Stimulated activated naive B cell treated with anti-CD40 and anti-IgM and Interleukin-4, amounts not matched to agents 10 μg/mL and 1 μg/mL and 100 μg/mL, for 72 hours (primary cell): ENCODE measurements around the gene CHCHD1.
"Not testable (repeated sequence)": the region's sequence is repeated elsewhere in the genome, so short reads cannot be mapped to it uniquely, and the experiment has no call there.

ENCODE experiments used
- ATAC-seq, 2 donors: fragments of 150-1000 bp; cut with Tn5 transposase; replicated peaks; 2 replicates each; pipeline ENCODE4 v1.10.0; 2021; ENCODE audit warnings: moderate library complexity in 1 of 2
- DNase-seq: peaks from one replicate; pipeline ENCODE4 v3.0.0; 2021
- H3K27ac Mint-ChIP-seq: one replicate; pipeline ENCODE4 v1.8.0; 2022; ENCODE audit warnings: mild to moderate bottlenecking, mixed read lengths
- H3K27me3 Mint-ChIP-seq, 2 donors: one replicate each; pipeline ENCODE4 v1.8.0; 2022; ENCODE audit warnings: mixed read lengths in 2 of 2
- H3K36me3 Mint-ChIP-seq, 2 donors: one replicate each; pipeline ENCODE4 v1.8.0; 2022; ENCODE audit warnings: mixed read lengths in 2 of 2, mild to moderate bottlenecking in 1 of 2
- H3K4me1 Mint-ChIP-seq, 2 donors: one replicate each; pipeline ENCODE4 v1.8.0; 2022; ENCODE audit warnings: mixed read lengths in 2 of 2, mild to moderate bottlenecking in 1 of 2
- H3K4me3 Mint-ChIP-seq, 2 donors: one replicate each; pipeline ENCODE4 v1.8.0; 2022; ENCODE audit warnings: mild to moderate bottlenecking in 2 of 2, mixed read lengths in 2 of 2, moderate library complexity in 1 of 2
- H3K9me3 Mint-ChIP-seq, 2 donors: one replicate each; pipeline ENCODE4 v1.8.0; 2022; ENCODE audit warnings: mixed read lengths in 2 of 2, mild to moderate bottlenecking in 1 of 2

The CHCHD1 gene

DNA sequence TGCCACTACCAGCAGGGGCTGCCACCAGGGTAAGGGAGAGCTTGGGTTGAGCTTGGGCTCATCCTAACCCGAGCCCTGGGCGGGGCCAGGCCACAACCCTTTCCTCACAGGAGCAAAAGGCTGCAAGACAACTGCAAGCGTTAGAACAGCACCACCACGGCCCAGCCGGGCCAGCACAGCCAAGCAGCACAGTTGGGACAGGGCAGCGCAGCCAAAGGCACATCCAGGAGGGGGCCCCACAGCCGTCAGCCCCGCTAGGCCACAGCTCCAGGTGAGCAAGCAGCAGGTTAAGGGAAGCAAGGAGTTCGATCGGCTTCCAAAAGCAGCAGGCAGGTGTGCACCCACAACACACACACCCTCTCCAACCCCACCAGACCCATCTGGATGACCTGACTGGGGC is 36.6 kb downstream of the CHCHD1 start:
- no peaks in the 10 kb centered on the region for H3K9me3 Mint-ChIP-seq
- DNase-seq (no peak), ATAC-seq (no peak)
- no peaks in the 10 kb centered on the region for H3K4me1 Mint-ChIP-seq
- H3K27me3 Mint-ChIP-seq, result no peaks in the 10 kb centered on the region
- H3K36me3 Mint-ChIP-seq, result peaks cover 12 to 41% of the 10 kb centered on the region in 2 donors
- H3K27ac Mint-ChIP-seq, result no peak overlapping the region
- no peak overlapping the region for H3K4me3 Mint-ChIP-seq

DNA sequence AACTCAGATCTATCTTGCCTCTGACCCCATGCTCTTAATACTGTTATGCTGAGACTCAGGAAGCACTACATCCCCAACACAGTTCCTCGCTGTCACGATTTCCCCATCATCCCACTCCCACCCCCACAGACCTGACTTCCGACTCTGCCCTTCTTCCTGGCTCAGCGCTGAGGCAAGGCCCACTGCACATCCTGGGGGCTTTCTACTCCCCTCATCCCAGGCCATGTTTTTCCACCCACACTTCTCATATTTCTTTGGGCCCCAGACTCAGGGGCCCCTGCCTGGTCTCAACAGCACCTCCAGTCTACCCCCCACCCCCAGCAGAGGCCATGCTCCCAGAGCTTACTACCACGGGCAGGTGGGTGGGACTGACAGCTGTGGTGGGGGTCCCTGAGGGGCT is 37.2 kb downstream of the CHCHD1 start:
- no peak for DNase-seq
- Mint-ChIP-seq H3K27ac (no peak overlapping the region), H3K4me3 (no peak overlapping the region), H3K9me3 (no peaks in the 10 kb centered on the region), H3K27me3 (no peaks in the 10 kb centered on the region), H3K4me1 (no peaks in the 10 kb centered on the region), H3K36me3 (peaks cover 8 to 36% of the 10 kb centered on the region in 2 donors)
- no peak for ATAC-seq

DNA sequence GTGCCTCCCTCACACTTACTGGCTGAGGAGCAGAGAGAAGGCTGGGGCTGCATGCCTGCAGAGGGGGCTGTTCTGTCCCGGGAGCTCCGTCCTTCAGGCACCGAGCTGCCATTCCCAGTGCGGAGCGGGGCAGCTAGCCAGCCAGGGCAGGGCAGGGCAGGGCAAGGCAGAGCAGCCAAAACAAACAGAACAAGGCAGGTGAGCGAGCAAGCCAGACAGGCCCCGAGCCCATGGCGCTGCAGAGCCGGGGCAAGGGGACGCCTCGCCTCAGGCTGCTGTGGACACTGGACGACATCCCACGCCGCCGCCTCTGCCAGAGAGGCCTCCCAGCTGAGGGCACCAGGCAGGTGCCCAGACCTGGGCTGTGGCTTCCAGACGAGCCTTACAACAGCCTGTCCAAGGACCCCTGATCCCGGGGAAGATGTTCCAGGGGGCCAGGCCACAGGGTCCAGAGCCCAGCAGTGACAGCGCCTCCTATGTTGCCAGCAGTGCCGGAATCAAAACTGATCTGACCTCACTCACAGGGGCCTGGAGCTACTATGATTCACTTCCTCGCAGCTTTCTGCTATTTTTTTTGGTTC is 37.8 kb downstream of the CHCHD1 start:
- no peaks in the 10 kb centered on the region for H3K4me1 Mint-ChIP-seq
- ATAC-seq (no peak), DNase-seq (no peak)
- H3K9me3 Mint-ChIP-seq, result no peaks in the 10 kb centered on the region
- H3K36me3 Mint-ChIP-seq, result peaks cover 12 to 36% of the 10 kb centered on the region in 2 donors
- H3K27me3 Mint-ChIP-seq, result no peaks in the 10 kb centered on the region
- H3K4me3 Mint-ChIP-seq, result no peak overlapping the region
- H3K27ac Mint-ChIP-seq, result no peak overlapping the region

DNA sequence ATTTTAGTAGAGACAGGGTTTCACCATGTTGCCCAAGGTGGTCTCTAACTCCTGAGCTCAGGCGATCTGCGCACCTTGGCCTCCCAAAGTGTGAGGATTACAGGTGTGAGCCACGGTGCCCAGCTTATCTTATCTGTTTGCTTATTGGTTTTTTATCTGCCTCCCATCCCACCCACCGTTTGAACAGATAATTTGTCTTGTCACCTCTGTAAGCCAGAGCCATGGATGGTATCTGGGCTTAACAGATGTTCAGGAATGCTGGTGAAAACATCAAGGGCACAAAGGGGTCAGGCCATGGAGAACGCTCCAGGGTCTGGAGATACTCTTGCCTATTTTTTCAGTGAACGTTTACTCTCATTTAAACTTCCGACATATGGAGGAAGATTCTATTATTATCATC is 41.5 kb downstream of the CHCHD1 start:
- H3K4me3 Mint-ChIP-seq, result no peak overlapping the region
- no peaks in the 10 kb centered on the region for H3K9me3 Mint-ChIP-seq
- H3K27ac Mint-ChIP-seq, result no peak overlapping the region
- no peak for DNase-seq
- no peak for ATAC-seq
- no peaks in the 10 kb centered on the region for H3K27me3 Mint-ChIP-seq
- peaks cover 0 to 4% of the 10 kb centered on the region in 2 donors for H3K4me1 Mint-ChIP-seq
- peaks cover 30 to 37% of the 10 kb centered on the region in 2 donors for H3K36me3 Mint-ChIP-seq

DNA sequence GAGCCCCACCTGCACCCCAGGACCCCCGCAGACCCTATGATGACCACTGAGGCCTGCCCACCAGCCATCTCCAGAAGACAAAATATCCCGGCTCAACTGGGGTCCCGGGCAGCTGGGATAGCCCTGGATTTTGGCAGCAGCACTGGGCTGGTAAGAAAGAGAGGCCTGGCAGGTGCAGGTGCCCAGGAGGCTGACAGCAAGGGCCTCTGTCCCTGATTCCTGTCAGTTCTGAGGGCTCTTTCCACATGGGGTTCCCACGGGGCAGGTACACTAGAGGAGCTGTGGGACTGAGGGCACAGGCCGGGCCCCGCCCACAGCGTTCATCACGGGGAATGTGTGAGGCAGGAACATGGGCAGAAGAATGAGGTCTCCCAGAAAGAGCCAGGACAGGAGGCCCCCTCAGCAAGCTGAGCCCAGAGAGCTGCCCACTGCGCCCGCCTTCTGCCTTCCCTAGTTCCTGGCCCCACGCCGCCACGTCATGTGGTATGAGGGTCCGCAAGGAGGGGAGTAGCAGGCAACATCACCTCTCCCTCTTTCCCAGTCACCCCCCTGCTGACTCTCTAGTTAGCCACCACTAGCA is 42.4 kb downstream of the CHCHD1 start:
- H3K9me3 Mint-ChIP-seq, result no peaks in the 10 kb centered on the region
- H3K27ac Mint-ChIP-seq, result no peak overlapping the region
- H3K4me3 Mint-ChIP-seq, result no peak overlapping the region
- no peaks in the 10 kb centered on the region for H3K27me3 Mint-ChIP-seq
- H3K36me3 Mint-ChIP-seq, result peaks cover 30 to 37% of the 10 kb centered on the region in 2 donors
- H3K4me1 Mint-ChIP-seq, result peaks cover 0 to 4% of the 10 kb centered on the region in 2 donors
- no peak for DNase-seq
- no peak for ATAC-seq

DNA sequence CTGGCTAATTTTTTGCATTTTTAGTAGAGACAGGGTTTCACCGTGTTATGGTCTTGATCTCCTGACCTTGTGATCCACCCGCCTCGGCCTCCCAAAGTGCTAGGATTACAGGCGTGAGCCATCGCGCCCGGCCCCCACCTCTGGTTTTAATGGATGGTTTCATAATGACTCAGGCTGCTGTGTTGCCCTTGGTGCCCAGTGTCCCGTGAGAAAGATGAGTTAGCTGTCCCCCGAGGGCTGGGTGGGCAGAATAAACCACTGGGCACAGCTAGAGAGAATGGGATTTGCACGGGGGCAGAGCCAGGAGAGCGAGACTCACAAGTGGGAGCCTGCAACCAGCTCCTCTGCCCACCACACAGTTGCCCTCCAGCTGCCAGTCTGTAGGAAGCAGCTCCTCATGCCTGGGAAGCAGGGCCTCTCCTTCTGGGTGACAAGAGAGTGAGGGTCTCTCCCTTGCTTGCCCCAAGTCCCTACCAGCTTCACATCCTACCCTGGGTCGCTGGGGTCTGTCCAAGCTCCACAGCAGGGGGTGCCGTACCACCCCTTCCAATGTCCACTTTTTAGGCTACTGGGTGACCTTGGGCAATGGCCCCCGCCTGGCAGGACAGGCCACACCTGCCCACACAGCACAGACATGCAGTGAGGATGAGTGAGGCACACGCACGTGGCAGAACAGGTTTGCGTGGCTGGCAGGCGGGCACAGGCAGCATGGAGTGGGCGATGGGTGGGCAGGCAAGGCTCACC is 45.7 kb downstream of the CHCHD1 start:
- ATAC-seq (no peak), DNase-seq (no peak)
- H3K27ac Mint-ChIP-seq, result peak overlapping the region; percentile 73
- H3K36me3 Mint-ChIP-seq, result peaks cover 26 to 27% of the 10 kb centered on the region in 2 donors
- H3K9me3 Mint-ChIP-seq, result no peaks in the 10 kb centered on the region
- H3K27me3 Mint-ChIP-seq, result no peaks in the 10 kb centered on the region
- H3K4me3 Mint-ChIP-seq, result no peak overlapping the region
- peaks cover 0 to 4% of the 10 kb centered on the region in 2 donors for H3K4me1 Mint-ChIP-seq

DNA sequence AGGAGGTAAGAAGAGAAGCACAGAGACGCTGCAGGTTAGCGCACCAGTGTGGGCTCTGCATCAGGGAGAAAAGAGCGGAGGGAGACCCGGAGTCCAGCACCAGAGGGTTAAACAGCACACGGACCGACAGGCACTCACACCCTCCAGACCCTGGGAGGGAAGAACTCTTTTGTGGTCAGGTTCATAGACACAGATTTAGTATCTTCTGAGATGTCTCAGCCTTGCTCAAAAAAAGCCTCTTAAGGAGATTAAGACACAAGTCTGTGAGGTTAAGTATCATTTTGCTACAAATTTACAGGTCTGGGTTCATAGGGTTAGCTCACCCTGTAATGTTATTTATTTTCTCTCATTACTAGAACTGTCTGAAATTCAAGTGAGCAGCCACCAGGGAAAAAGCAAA is 46.3 kb downstream of the CHCHD1 start:
- Mint-ChIP-seq H3K9me3 (no peaks in the 10 kb centered on the region), H3K27ac (no peak overlapping the region), H3K4me3 (no peak overlapping the region), H3K27me3 (no peaks in the 10 kb centered on the region), H3K4me1 (peaks cover 0 to 4% of the 10 kb centered on the region in 2 donors), H3K36me3 (peaks cover 24 to 27% of the 10 kb centered on the region in 2 donors)
- ATAC-seq, result no peak
- DNase-seq, result no peak

DNA sequence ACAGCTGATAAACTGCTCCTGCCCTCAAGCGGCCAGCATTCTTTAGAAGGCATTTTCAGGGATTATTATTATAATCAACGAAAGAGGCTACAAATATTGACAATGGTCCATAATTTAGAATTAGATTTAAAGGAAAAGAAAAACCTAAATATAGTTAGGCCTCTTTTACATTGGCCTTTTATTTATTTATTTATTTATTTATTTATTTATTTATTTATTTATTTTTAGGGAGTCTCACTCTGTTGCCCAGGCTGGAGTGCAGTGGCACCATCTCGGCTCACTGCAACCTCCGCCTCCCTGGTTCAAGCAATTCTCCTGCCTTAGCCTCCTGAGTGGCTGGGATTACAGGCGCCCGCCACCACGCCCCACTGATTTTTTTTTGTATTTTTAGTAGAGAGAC is 47.2 kb downstream of the CHCHD1 start:
- ATAC-seq, DNase-seq, H3K4me1 Mint-ChIP-seq, H3K4me3 Mint-ChIP-seq, H3K9me3 Mint-ChIP-seq, H3K27me3 Mint-ChIP-seq, H3K27ac Mint-ChIP-seq: not testable (repeated sequence)
- H3K36me3 Mint-ChIP-seq, result peaks cover 24 to 27% of the 10 kb centered on the region in 2 donors
